GM12891 (cell line): ENCODE results near the gene CIZ1. TPM values are rescaled to one million over a fixed set of nuclear protein-coding genes. Genes with fewer than 3 reads are reported as not detected.
"Not testable (repeated sequence)": the region's sequence is repeated elsewhere in the genome, so short reads cannot be mapped to it uniquely, and the experiment has no call there.

ENCODE experiments used
- DNase-seq: peaks from one replicate; pipeline ENCODE4 v3.0.0; 2011; ENCODE audit warnings: low spot score; ENCODE audit not compliant: insufficient read length
- FAIRE-seq: peaks from 2 replicates; lab custom pipeline; 2011; peaks lifted over from hg19 to GRCh38; lab: Jason Lieb, UNC
- PAX5 ChIP-seq: IDR thresholded peaks from 2 replicates; pipeline ENCODE4 v1.6.1; 2011; ENCODE audit warnings: low read length, moderate library complexity, mild to moderate bottlenecking; ENCODE audit not compliant: insufficient read depth, severe bottlenecking
- POLR2A ChIP-seq: IDR thresholded peaks from 2 replicates; pipeline ENCODE4 v1.6.1; 2011; ENCODE audit warnings: low read depth, low read length, control low read depth
- POLR2AphosphoS5 ChIP-seq: IDR thresholded peaks from 2 replicates; pipeline ENCODE4 v1.6.1; 2011; ENCODE audit warnings: low read depth, low read length, control low read depth
- POU2F2 ChIP-seq: IDR thresholded peaks from 2 replicates; pipeline ENCODE4 v1.6.1; 2011; ENCODE audit warnings: low read depth, mild to moderate bottlenecking, control low read depth, low read length, moderate library complexity
- SPI1 ChIP-seq: IDR thresholded peaks from 2 replicates; pipeline ENCODE4 v1.6.1; 2011; ENCODE audit warnings: low read depth, low read length, control low read depth
- TAF1 ChIP-seq: IDR thresholded peaks from 2 replicates; pipeline ENCODE4 v1.6.1; 2011; ENCODE audit warnings: low read depth, low read length, control low read depth
- polyA plus RNA-seq: library from polyadenylated mRNA; unstranded; fragments of >200 nt; gene quantifications from one replicate; pipeline ENCODE4 v1.2.1, GENCODE V29; 2012; ENCODE audit warnings: low read depth, missing spikeins, inconsistent platforms; ENCODE audit not compliant: missing spikeins

The CIZ1 gene, protein sequence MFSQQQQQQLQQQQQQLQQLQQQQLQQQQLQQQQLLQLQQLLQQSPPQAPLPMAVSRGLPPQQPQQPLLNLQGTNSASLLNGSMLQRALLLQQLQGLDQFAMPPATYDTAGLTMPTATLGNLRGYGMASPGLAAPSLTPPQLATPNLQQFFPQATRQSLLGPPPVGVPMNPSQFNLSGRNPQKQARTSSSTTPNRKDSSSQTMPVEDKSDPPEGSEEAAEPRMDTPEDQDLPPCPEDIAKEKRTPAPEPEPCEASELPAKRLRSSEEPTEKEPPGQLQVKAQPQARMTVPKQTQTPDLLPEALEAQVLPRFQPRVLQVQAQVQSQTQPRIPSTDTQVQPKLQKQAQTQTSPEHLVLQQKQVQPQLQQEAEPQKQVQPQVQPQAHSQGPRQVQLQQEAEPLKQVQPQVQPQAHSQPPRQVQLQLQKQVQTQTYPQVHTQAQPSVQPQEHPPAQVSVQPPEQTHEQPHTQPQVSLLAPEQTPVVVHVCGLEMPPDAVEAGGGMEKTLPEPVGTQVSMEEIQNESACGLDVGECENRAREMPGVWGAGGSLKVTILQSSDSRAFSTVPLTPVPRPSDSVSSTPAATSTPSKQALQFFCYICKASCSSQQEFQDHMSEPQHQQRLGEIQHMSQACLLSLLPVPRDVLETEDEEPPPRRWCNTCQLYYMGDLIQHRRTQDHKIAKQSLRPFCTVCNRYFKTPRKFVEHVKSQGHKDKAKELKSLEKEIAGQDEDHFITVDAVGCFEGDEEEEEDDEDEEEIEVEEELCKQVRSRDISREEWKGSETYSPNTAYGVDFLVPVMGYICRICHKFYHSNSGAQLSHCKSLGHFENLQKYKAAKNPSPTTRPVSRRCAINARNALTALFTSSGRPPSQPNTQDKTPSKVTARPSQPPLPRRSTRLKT
- polyA plus RNA-seq, result 43.1 TPM

DNA sequence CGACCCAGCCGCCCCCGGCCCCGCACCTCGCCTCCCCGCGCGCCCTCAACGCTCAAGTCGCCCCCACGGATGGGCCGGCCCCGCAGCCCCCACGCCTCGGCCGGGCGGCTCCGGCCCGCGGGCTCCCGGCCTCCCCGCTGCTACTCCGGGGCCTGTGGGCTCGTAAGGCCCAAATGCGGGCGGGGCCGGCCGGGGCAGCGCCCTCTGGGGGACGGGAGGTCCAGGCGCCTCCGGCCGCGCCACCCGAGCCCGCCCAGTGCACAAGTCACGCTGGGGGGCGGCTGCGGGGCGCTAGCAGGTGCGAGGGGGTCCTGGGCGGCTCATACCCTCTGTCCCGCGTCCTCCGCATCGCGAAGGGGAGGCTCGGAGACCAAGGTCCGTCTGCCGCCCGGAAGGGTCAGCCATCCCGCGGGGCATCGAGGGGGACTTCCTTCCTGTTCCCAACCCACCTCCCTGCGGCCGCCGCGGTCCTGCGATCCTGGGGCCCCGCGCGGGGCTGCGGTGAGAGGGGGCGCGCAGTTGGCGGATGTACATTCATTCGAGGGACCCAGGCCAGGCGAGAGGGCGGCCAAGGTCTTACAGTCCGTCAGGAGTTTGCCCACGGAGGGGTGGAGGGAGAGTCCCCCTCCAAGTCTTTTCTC, at the start of gene CIZ1:
Gene CIZ1 (minus strand): TSS at position 167 of the 641 bp plus-strand sequence. CDS start 715 bp downstream, outside the sequence.
- TF ChIP-seq POU2F2, result no peak
- TF ChIP-seq SPI1, result 0 out of 2 replicates have a peak, but pooled peaks have one; percentile 9
- peak; percentile 22; the same call in 1 of the 2 replicates for TF ChIP-seq POLR2A
- DNase-seq (peak; percentile 93), FAIRE-seq (no peak)

DNA sequence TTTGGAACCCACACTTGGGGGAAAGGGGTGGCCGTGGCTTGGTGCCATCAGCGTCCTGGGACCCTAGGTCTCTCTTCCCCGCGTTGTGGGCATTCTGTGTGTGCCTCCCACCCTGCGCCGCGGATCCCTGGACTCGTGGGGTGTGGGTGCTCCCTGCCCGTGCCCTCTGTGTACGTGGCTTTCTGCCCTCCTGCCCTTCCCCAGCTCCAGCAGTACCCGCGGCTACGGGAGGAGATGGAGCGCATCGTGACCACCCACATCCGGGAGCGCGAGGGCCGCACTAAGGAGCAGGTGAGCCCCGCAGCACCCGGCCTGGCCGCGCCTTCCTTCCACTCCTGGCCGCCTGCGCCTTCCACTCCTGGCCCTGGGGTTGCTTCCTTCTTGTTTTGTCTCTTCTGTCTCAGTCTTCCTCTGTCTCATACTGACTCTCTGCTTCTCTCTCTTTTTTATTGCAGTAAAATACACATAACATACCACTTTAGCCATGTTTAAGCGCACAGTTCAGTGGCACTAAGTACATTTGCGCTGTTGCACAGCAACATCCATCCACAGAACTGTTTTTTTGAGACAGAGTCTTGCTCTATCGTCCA, 42.5 kb upstream of the CIZ1 start:
- FAIRE-seq (no peak), DNase-seq (no peak)
- no peak for TF ChIP-seq PAX5
- no peak for TF ChIP-seq TAF1
- no peak for TF ChIP-seq POLR2A
- no peak for TF ChIP-seq SPI1
- no peak for TF ChIP-seq POLR2AphosphoS5
- no peak for TF ChIP-seq POU2F2

DNA sequence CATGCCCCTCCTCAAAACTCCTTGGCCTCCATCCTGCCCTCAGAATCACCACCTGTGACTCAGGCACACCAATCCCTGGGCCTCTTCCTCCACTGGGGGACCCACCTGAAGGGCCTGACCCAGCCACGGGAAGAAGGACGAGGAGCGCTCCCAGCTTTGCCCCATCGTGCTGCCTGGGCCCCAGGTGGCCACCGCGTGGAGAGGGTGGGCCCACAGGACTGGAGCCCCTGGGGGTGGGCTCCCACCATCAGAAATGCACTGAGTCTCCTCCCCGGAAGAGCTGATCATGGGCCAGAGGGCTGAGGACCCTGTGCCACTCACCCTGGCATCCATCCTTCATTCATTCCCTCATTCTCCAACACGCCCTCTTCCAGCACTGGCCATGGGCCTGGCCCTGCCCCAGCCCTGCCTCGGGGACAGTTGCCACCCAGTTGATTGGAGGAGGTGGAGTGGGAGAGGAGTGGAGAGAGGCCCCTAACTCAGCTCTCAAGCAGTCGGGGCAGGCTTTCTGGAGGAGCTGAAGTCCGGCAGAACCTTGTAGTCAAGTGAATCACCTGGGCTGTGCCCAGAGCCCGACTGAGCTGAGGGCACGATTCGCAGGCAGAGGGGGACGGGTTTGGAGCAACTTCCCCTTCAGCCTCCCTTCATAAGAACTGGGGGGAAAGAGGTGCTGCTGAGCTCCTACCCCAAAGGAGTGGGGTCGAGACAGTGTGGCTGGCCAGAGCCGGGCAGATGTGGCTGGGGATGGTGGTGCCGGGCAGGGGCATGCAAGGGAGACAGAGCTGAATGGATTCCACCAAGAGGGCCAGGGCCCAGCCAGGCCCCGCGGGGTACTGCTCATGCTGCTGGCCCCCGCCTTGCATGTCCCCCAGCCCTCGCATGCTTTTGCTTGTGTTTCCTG, 41.4 kb upstream of the CIZ1 start:
- TF ChIP-seq POLR2AphosphoS5 (no peak), POU2F2 (no peak), TAF1 (no peak), PAX5 (no peak), POLR2A (no peak), SPI1 (no peak)
- DNase-seq, result no peak
- FAIRE-seq, result no peak

DNA sequence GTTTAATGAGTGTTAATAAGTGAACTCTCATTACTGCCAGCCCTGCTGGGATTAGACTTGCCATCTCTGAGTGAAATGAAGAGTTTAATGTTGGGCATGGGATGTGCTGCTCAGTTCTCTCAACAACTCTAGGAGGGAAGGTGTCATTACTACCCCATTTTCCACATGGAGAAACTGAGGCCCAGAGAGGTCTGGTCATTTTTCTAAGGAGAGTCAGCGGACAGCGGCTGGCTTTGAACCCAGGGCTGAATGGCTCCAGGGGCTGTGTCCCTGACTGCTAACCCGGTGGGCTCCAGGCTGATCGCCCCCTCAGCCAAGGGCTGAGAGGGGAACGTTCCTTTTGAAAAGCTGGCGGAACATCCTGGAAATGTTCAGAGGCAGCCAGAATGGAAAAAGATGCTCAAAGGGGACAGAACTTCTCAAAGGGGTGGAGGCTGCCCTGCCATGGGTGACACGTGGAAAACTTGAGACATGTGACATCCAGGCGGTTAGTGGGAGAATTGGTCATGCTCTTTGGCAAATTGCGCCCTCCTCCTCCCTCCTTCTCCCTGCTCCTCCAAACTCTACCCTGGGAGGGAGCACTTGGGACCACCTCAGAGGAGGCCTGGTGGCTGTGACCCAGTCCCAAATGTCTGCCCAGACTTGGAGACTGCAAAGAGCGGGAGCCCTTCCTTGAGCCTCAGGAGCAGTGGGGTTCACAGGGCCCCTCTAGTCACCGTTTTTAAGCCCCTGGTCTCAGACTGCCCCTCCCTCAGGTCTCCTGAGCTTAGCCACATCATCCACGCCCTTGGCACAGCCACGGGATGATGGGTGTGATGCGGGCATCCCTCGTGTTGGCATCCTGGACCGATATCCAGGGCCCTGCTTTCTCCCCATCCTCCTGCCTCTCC, 40.5 kb upstream of the CIZ1 start:
- no peak for FAIRE-seq
- TF ChIP-seq SPI1 (no peak), PAX5 (no peak), POU2F2 (no peak), TAF1 (no peak)
- DNase-seq, result no peak

DNA sequence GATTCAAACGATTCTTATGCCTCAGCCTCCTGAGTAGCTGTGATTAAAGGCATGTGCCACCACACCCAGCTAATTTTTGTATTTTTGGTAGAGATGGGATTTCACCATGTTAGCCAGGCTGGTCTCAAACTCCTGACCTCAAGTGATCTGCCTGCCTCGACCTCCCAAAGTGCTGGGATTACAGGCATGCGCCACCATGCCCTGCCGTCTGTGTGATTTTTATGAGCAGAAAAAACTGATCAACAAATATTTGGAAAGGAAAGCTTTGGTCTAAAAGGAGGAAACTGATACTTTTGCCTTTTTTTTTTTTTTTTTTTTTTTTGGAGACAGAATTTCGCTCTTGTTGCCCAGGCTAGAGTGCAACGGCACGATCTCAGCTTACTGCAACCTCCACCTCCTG, 39.5 kb upstream of the CIZ1 start:
- not testable (repeated sequence) for DNase-seq, FAIRE-seq

DNA sequence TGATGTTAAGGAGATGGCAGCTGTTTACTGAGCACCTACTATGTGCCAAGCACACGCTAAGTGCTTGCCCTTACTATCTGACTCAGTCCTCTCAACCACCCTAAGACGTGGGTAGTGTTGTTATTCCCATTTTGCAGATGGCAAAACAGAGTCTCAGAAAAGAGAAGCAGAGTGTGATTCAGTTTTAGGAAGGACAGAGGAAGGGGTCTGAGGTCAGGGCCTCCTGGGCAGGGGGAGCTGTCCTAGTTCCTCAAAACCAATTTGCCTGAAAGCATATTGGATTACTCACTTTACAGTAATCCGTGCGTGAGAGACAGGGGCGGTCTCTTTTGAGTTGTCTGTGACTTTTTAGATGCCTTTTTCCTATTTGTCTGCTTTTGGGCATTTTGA, 35.0 kb upstream of the CIZ1 start:
- FAIRE-seq (no peak), DNase-seq (no peak)
- TF ChIP-seq POLR2A, result no peak
- TF ChIP-seq POU2F2, result no peak

DNA sequence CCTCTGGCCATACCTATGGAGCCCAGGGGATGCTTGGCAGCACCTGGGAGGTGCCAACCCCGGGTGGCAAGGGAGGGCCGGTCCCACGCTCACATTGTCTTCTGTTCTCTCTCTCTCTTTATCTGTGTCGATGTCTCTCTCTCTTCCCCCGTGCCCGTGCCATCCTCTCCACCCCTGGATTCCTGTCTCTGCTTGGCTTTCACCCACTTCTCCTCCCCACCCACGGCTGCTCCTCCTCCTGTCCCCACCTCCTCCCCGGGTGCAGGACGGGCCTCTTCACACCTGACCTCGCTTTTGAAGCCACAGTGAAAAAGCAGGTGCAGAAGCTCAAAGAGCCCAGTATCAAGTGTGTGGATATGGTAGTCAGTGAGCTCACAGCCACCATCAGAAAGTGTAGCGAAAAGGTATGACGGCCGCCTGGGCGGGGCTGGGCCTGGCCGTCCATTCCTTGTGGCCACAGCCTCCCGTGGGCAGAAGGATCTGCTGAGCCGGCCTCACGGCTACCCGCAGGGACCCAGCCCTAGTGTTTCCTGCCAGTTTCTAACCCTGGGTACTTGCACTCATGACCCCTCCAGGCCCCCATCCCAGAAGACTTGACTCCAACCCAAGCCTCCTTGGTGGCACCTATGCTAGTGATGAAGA, 34.5 kb upstream of the CIZ1 start:
- TF ChIP-seq TAF1, result no peak
- no peak for TF ChIP-seq POU2F2
- no peak for TF ChIP-seq POLR2AphosphoS5
- TF ChIP-seq SPI1, result no peak
- TF ChIP-seq PAX5, result no peak
- no peak for TF ChIP-seq POLR2A
- FAIRE-seq, result no peak
- no peak for DNase-seq

DNA sequence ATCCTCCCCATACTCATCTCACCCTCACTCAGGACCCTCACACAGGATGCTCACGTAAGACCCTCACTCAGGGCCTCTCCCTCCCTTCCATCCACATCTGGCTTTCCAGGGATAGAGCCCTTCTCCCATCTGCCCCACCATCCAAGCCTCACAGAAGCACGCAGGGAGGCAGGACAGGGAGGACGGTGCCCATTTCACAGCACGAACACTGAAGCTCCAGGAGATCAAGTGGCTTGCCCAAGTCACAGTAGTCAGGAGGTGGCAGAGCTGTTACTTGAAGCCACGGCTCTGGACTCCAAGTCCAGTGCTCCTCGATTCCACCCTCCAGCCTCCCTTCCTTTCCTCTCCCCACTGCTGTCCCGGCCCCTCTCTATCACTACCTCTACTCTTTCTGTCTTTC, 33.5 kb upstream of the CIZ1 start:
- DNase-seq, result no peak
- TF ChIP-seq POLR2A, result no peak
- no peak for TF ChIP-seq PAX5
- TF ChIP-seq TAF1, result no peak
- no peak for TF ChIP-seq POLR2AphosphoS5
- TF ChIP-seq SPI1, result no peak
- TF ChIP-seq POU2F2, result no peak
- FAIRE-seq, result no peak
